DND-41 (cell line): ENCODE data around the gene ABHD1.
A peak's percentile ranks its signal among the peaks of the same experiment; 100 is the strongest.

Experiments
- ATAC-seq: fragments of 200-7000 bp; cut with Tn5 transposase; 3 replicates; pipeline ENCODE4 v1.9.1; 2021; ENCODE audit warnings: low read depth; ENCODE audit not compliant: insufficient read depth
- DNase-seq: peaks from one replicate; pipeline ENCODE4 v3.0.0-alpha.2; 2020
- H2AFZ ChIP-seq: 2 replicates; pipeline ENCODE4 v1.6.0; 2012; ENCODE audit warnings: low read depth, low read length
- H3K27ac ChIP-seq: 2 replicates; pipeline ENCODE4 v1.5.1; 2012; ENCODE audit warnings: low read length, inconsistent platforms
- H3K27me3 ChIP-seq: fragments of 200-600 bp; sonication (generic); 2 replicates; pipeline ENCODE4 v1.6.0; 2012; ENCODE audit warnings: low read length, mild to moderate bottlenecking, inconsistent platforms; ENCODE audit not compliant: insufficient read depth, poor library complexity
- H3K36me3 ChIP-seq: 2 replicates; pipeline ENCODE4 v1.5.1; 2012; ENCODE audit warnings: low read length, inconsistent platforms; ENCODE audit not compliant: insufficient read depth
- H3K4me1 ChIP-seq: 2 replicates; pipeline ENCODE4 v1.5.1; 2012; ENCODE audit warnings: mild to moderate bottlenecking, low read length; ENCODE audit not compliant: insufficient read depth
- H3K4me2 ChIP-seq: 2 replicates; pipeline ENCODE4 v1.6.0; 2012; ENCODE audit warnings: mild to moderate bottlenecking, moderate library complexity, low read length, inconsistent platforms; ENCODE audit not compliant: insufficient read depth
- H3K4me3 ChIP-seq, 2 experiments: fragments of 200-600 bp in 1 of 2; shearing (Covaris generic) in 1 of 2; 2 replicates each; pipeline ENCODE4 v1.5.1; 2012 to 2016; ENCODE audit warnings: inconsistent platforms in 2 of 2, low read length in 2 of 2, mild to moderate bottlenecking in 2 of 2, low read depth in 1 of 2, moderate library complexity in 1 of 2
- H3K79me2 ChIP-seq: 2 replicates; pipeline ENCODE4 v1.6.0; 2012; ENCODE audit warnings: low read length, inconsistent platforms; ENCODE audit not compliant: insufficient read depth
- H3K9ac ChIP-seq: 2 replicates; pipeline ENCODE4 v1.6.0; 2012; ENCODE audit warnings: low read depth, mild to moderate bottlenecking, inconsistent platforms, low read length, moderate library complexity
- H3K9me3 ChIP-seq: 2 replicates; pipeline ENCODE4 v1.5.1; 2012; ENCODE audit warnings: low read length, moderate library complexity, mild to moderate bottlenecking, inconsistent platforms; ENCODE audit not compliant: insufficient read depth, severe bottlenecking
- H4K20me1 ChIP-seq: 2 replicates; pipeline ENCODE4 v1.6.0; 2012; ENCODE audit warnings: low read length; ENCODE audit not compliant: insufficient read depth
- EZH2 ChIP-seq: IDR thresholded peaks from 3 replicates; pipeline ENCODE4 v1.6.1; 2012; ENCODE audit warnings: borderline replicate concordance, low read depth, mild to moderate bottlenecking, moderate library complexity, low read length, inconsistent platforms; ENCODE audit not compliant: severe bottlenecking
- TF ChIP-seq, protein P1 (sequence below): IDR thresholded peaks from 2 replicates; pipeline ENCODE4 v1.5.1; 2012; ENCODE audit warnings: borderline replicate concordance, low read length, moderate library complexity, mild to moderate bottlenecking; ENCODE audit not compliant: poor library complexity, severe bottlenecking; ENCODE audit errors: extremely low read depth

The ABHD1 gene

GRCh38 chr2:27134781-27135477 lies 11.3 kb downstream of the ABHD1 start:
- H4K20me1 ChIP-seq = peaks cover 34% of the 10 kb centered on the region
- peak overlapping the region; percentile 10 to 90; a peak in 3 of 4 replicates for H3K4me3 ChIP-seq
- no peak for DNase-seq
- peak overlapping the region; percentile 90 for H3K9ac ChIP-seq
- no peak for ATAC-seq
- peak overlapping the region; percentile 68 for H3K4me2 ChIP-seq
- no peaks in the 10 kb centered on the region for H3K9me3 ChIP-seq
- H3K4me1 ChIP-seq = peaks cover 28% of the 10 kb centered on the region
- peaks cover 33% of the 10 kb centered on the region for H3K36me3 ChIP-seq
- peaks cover 2% of the 10 kb centered on the region for H3K27me3 ChIP-seq
- peaks cover 25% of the 10 kb centered on the region for H3K79me2 ChIP-seq
- peak overlapping the region; percentile 73 for H3K27ac ChIP-seq
- TF ChIP-seq EZH2 = no peak
- TF ChIP-seq, protein P1, sequence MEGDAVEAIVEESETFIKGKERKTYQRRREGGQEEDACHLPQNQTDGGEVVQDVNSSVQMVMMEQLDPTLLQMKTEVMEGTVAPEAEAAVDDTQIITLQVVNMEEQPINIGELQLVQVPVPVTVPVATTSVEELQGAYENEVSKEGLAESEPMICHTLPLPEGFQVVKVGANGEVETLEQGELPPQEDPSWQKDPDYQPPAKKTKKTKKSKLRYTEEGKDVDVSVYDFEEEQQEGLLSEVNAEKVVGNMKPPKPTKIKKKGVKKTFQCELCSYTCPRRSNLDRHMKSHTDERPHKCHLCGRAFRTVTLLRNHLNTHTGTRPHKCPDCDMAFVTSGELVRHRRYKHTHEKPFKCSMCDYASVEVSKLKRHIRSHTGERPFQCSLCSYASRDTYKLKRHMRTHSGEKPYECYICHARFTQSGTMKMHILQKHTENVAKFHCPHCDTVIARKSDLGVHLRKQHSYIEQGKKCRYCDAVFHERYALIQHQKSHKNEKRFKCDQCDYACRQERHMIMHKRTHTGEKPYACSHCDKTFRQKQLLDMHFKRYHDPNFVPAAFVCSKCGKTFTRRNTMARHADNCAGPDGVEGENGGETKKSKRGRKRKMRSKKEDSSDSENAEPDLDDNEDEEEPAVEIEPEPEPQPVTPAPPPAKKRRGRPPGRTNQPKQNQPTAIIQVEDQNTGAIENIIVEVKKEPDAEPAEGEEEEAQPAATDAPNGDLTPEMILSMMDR = no peak
- peak overlapping the region; percentile 96 for H2AFZ ChIP-seq

DNA sequence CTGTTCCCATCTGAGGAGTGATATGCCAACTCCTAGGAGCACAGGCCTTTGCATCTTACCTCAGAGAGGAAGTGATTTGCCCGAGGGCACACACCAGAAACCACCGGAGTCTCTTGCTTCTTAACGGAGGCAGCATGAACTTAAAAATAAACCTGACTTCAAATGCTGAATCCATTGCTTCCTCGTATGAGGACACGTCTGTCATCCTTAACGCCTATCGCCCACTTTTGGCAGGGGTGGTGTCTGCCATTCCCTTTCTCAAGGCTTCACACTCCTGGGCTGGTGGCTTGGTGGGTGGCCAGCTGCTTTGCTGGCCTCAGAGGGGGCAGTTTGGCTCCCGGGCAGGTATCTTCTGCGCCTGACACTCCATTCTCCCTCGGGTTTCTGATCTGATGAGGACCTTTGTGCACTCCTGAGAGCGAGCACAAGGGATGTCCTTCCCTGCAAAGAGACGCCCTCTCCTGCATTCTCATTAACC lies 11.9 kb downstream of the ABHD1 start:
- Histone ChIP-seq H3K27me3 (peaks cover 2% of the 10 kb centered on the region), H4K20me1 (peaks cover 34% of the 10 kb centered on the region), H3K9ac (no peak overlapping the region; the same call in 1 of the 2 replicates), H2AFZ (peak overlapping the region; percentile 96), H3K27ac (peak overlapping the region; percentile 73), H3K9me3 (no peaks in the 10 kb centered on the region), H3K4me1 (peaks cover 28% of the 10 kb centered on the region), H3K4me3 (peak overlapping the region in 1 of 2 experiments; percentile 90; a peak in 1 of 4 replicates), H3K36me3 (peaks cover 27% of the 10 kb centered on the region), H3K79me2 (peaks cover 25% of the 10 kb centered on the region), H3K4me2 (peak overlapping the region; percentile 68; the same call in 1 of the 2 replicates)
- DNase-seq (no peak), ATAC-seq (no peak)
- TF ChIP-seq, protein P1 = no peak
- TF ChIP-seq EZH2 = no peak

- Histone ChIP-seq H4K20me1 (peaks cover 22% of the 10 kb centered on the region), H3K4me3 (no peak overlapping the region), H3K27me3 (peaks cover 2% of the 10 kb centered on the region), H3K9me3 (no peaks in the 10 kb centered on the region), H2AFZ (no peak overlapping the region), H3K79me2 (peaks cover 23% of the 10 kb centered on the region), H3K27ac (no peak overlapping the region), H3K4me2 (no peak overlapping the region), H3K36me3 (peaks cover 14% of the 10 kb centered on the region), H3K9ac (no peak overlapping the region), H3K4me1 (peaks cover 28% of the 10 kb centered on the region)
- ATAC-seq = no peak
- TF ChIP-seq, protein P1 = no peak
- TF ChIP-seq EZH2 = no peak
- DNase-seq = no peak
Observed at GRCh38 chr2:27136751-27137150, 13.1 kb downstream of the ABHD1 start.
